K562 (cell line): Measurements from ENCODE around the gene IRF6. TPM values are rescaled to one million over a fixed set of nuclear protein-coding genes. Genes with fewer than 3 reads are reported as not detected.
A peak's percentile ranks its signal among the peaks of the same experiment; 100 is the strongest.

ENCODE experiments used
- ATF7 ChIP-seq: fragments of 450-650 bp; IDR thresholded peaks from 2 replicates; pipeline ENCODE4 v1.7.1; 2014; ENCODE audit warnings: mild to moderate bottlenecking, moderate library complexity
- BRD4 ChIP-seq: fragments of 200-600 bp; sonication (generic); IDR thresholded peaks from 2 replicates; pipeline ENCODE4 v1.6.1; 2017; ENCODE audit warnings: inconsistent platforms
- BRF2 ChIP-seq: IDR thresholded peaks from 3 replicates; pipeline ENCODE4 v1.6.1; 2011; ENCODE audit warnings: borderline replicate concordance, mild to moderate bottlenecking; ENCODE audit not compliant: insufficient read length, insufficient read depth
- CC2D1A ChIP-seq: fragments of 450-650 bp; IDR thresholded peaks from 2 replicates; pipeline ENCODE4 v1.6.1; 2017; ENCODE audit warnings: mild to moderate bottlenecking
- E2F8 ChIP-seq: fragments of 450-650 bp; IDR thresholded peaks from 2 replicates; pipeline ENCODE4 v1.7.1; 2018; ENCODE audit warnings: mild to moderate bottlenecking, low read depth; ENCODE audit not compliant: partially characterized antibody
- HNRNPK ChIP-seq: fragments of 200-400 bp; formaldehyde crosslinking; IDR thresholded peaks from one replicate; pipeline ENCODE4 v1.6.1; 2018; ENCODE audit warnings: mild to moderate bottlenecking, low read depth, low read length; ENCODE audit not compliant: poor library complexity, severe bottlenecking
- KAT2B ChIP-seq: IDR thresholded peaks from one replicate; pipeline ENCODE4 v1.6.1; 2012; ENCODE audit warnings: low read depth, mild to moderate bottlenecking, control low read depth, inconsistent platforms, low read length, moderate library complexity
- KLF10 ChIP-seq: fragments of 250-450 bp; sonication (Bioruptor Pico); IDR thresholded peaks from 2 replicates; pipeline ENCODE4 v1.6.1; 2021; ENCODE audit warnings: matching md5 sums
- NFE2L1 ChIP-seq: fragments of 450-650 bp; IDR thresholded peaks from 2 replicates; pipeline ENCODE4 v1.6.1; 2016; ENCODE audit warnings: missing genetic modification characterization, low read depth, mild to moderate bottlenecking, missing compliant biosample characterization, moderate library complexity, borderline replicate concordance
- POLR2AphosphoS5 ChIP-seq: IDR thresholded peaks from 2 replicates; pipeline ENCODE4 v1.6.1; 2011; ENCODE audit warnings: mild to moderate bottlenecking, low read depth, low read length, moderate library complexity; ENCODE audit not compliant: control insufficient read depth, insufficient read depth
- RBM15 ChIP-seq: fragments of 200-400 bp; formaldehyde crosslinking; IDR thresholded peaks from 2 replicates; pipeline ENCODE4 v1.6.1; 2018; ENCODE audit warnings: mild to moderate bottlenecking, low read length, moderate library complexity; ENCODE audit not compliant: insufficient read depth
- SMAD1 ChIP-seq: fragments of 150-350 bp; IDR thresholded peaks from 2 replicates; pipeline ENCODE4 v1.6.1; 2014; ENCODE audit warnings: low read length, low read depth; ENCODE audit not compliant: partially characterized antibody
- STAT5A ChIP-seq: IDR thresholded peaks from 2 replicates; pipeline ENCODE4 v1.6.1; 2012; ENCODE audit warnings: low read length, inconsistent platforms, borderline replicate concordance
- TCF7 ChIP-seq: sonication (generic); IDR thresholded peaks from 2 replicates; pipeline ENCODE4 v1.6.1; 2016; ENCODE audit warnings: antibody characterized with exemption, borderline replicate concordance
- TEAD1 ChIP-seq, 2 experiments: fragments of 450-650 bp in 1 of 2; sonication (generic) in 1 of 2; formaldehyde crosslinking; IDR thresholded peaks; 2 replicates each; pipeline versions ENCODE4 v1.4.0 to v1.8.0; 2020 to 2022; ENCODE audit warnings: mild to moderate bottlenecking in 2 of 2, missing genetic modification reagents in 1 of 2
- XRCC5 ChIP-seq: fragments of 200-400 bp; formaldehyde crosslinking; IDR thresholded peaks from 2 replicates; pipeline ENCODE4 v1.6.1; 2017; ENCODE audit warnings: low read depth, mild to moderate bottlenecking, low read length
- ZNF707 ChIP-seq: fragments of 250-450 bp; sonication (Bioruptor Pico); conservative IDR thresholded peaks from 2 replicates; pipeline ENCODE4 v1.8.0; 2022; ENCODE audit warnings: inconsistent platforms, mild to moderate bottlenecking, moderate library complexity
- polyA plus RNA-seq, 8 experiments: library from polyadenylated mRNA; depleted of rRNA in 4 of 8; stranded (reverse) in 5 of 8; unstranded in 3 of 8; fragments of >200 nt; fragmentation: Nextera tagmentation in 2 of 8; fragmentation: Illumina TruSeq in 1 of 8; extraction: Ambion mirVana in 2 of 8; extraction: Trizol in 1 of 8; gene quantifications; 2 replicates each; pipeline versions ENCODE4 v1.2.1 to v1.2.3, GENCODE V29; 2011 to 2014; ENCODE audit warnings: inconsistent platforms in 1 of 8, missing spikeins in 1 of 8
- total RNA-seq, 7 experiments: library from RNA; depleted of rRNA in 6 of 7; stranded (reverse); fragments of >200 nt in 6 of 7; fragmentation: Illumina TruSeq in 2 of 7; extraction: Trizol in 2 of 7; gene quantifications; 2 replicates each; pipeline versions ENCODE4 v1.2.1 to v1.2.3, GENCODE V29; 2011 to 2021; ENCODE audit warnings: low replicate concordance in 1 of 7

Gene IRF6
- total and polyA plus RNA-seq, 9 of the 15 experiments (the other 6 are each of a cell fraction or from before 2014, with no cell fraction given): 0.03 to 0.65 (median 0.17) TPM

DNA sequence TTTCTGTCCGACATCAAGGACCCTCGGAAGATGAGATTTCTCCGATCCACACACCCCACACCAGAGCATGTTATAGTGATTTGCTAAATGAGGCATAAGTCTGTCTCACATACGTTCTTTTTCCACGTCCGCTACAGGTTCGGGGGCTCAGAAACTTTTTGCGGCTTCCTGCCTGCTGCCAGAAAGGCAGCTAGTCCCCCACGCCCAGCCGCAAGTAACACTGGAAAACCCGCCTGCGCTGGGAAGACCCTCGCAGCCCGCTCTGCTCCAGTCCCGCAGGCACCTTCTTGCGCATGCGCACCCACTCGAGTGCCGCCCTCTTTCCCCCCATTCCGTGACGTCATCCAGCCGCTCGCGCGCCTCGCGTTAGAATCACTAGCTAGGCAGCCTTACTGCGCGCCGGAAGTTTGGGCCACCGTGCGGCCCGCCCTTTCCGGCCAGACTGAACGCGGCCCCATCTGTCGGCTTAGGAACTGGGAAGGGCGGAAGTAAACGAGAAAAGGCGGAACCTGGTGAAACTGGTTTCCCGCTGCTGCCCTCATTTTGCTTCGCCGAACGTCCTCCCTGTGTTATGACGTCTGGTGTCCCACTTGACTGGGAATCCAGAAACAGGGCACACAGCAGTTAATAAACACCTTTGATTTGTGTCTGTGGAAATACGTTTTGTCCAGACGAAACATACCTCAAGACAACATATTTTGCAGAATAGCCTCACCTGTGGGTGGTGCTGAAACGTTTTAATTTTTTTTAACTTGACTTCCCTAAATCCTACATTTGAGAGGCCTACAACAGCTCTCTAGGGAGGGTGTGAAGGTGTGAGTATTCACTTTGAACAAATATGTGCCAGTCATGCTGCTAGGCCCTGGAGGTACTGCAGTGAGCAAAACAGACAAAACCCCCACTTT, 21.4 kb downstream of the IRF6 start, which contains the start of gene C1orf74 (continued):
- TF ChIP-seq ZNF707 (CRISPR knock-in tag) (no peak), TEAD1 (CRISPR knock-in tag; IDR thresholded peaks at IDR 0.05) (peak in 1 of 2 experiments; percentile 55; a peak in 2 of 4 replicates), KLF10 (no peak), POLR2AphosphoS5 (peak; percentile 90), TCF7 (0 out of 2 replicates have a peak, but pooled peaks have one; percentile 30), XRCC5 (no peak; the same call in 1 of the 2 replicates), RBM15 (no peak), KAT2B (no peak), CC2D1A (peak; percentile 74), SMAD1 (peak; percentile 66), ATF7 (peak; percentile 99), BRD4 (peak; percentile 86; the same call in 1 of the 2 replicates), NFE2L1 (tag) (no peak), HNRNPK (no peak), E2F8 (peak; percentile 93), STAT5A (no peak; the same call in 1 of the 2 replicates), BRF2 (no peak)
